KBM-7 (cell line): ENCODE results near the gene CSF1R.

Source experiments
- DNase-seq: peaks from one replicate; pipeline ENCODE4 v3.0.0-alpha.2; 2015
- in situ Hi-C: fragments of 300-500 bp; cut with MboI; formaldehyde crosslinking; loops from 2 replicates; pipeline ENCODE4 v1.14.3; 2020; ENCODE audit warnings: low sequenced_read_pairs, low pct_unique_long_range_greater_than_20kb, mixed read lengths

The CSF1R gene

DNA sequence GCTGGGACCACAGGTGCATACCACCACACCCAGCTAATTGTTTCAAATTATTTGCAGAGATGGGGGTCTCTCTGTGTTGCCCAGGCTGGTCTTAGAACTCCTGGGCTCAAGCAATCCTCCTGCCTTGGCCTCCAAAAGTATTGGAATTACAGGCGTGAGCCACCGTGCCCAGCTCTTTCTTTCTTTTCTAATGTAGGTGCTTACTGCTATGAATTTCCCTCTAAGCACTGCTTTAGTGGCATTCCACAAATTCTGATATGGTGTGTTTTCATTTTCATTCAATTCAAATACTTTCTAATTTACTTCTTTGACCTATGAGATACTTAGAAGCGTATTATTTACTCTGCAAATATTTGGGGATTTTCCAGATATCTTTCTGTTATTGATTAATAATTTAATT, 70.9 kb downstream of the CSF1R start:
- DNase-seq = no peak
- in situ Hi-C loops = no loop called here

DNA sequence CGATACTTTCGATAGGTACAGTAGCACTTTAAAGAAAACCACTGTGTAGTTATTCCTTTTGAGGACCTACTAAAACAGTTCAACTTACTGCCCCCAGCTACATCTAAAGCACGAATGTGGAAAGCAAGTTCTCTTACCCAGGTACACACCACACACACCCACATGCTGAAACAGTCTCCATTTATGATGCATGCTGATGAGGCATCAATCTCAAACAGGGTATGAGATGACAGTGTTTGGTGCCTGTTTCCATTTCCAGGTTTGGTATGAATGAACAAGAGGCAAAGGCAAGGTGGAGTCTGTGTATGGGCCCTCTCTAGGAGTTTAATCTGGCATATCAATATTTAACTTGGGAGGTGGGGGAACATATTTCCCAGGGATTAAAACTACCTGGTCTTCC, 71.9 kb downstream of the CSF1R start:
- DNase-seq = no peak
- in situ Hi-C loops = no loop called here

DNA sequence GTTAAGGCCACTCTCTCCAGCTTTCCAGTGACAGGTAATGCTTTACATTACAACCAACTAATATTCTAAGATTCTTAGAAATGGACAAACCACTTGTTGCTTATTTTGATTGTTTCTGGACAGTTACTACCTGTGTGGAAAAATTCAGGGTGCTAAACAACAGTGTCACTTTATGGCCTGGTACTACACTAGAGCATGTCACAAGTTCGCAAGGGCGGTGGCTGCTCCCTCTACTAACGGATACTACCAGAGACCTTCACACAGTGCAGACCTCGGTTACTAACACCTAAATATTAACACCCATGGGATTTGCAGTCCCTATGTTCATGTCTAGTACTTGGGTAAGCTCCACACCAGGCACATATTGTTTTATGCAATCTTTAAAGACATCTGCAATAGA, 72.4 kb downstream of the CSF1R start:
- in situ Hi-C loops = no loop called here
- no peak for DNase-seq

DNA sequence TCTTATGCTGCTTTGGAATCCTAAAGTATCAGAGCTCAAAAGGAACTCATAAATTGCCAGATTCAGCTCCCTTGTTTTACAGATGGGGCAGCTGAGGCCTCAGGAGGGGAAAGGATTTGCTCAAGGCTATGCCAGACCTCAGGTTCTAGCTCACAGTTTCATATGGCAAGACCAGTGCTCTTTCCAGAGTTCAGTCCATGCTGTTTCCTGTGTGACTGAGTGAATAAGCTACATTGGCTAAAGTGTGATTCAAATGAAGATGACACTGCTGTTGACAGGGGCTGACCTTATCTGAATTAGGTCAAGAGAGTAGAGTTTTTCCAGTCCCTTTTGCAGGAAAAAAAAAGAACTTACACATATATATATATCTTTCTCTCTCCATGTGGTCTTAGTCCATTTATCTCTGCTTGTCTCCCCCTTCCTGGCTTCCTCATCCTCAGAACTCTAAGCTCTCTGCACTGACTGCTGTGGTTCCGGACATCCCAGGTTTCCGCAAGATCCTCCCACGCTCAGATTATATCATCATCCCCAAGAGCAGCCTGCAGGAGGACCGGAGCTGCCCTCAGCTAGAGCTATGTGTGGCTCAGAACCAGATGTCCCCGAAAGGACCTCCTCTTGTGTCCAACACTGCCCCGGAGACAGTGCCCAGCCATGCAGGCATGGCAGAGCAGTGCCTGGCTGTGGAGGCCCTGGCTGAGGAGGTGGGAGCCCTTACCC, 76.5 kb downstream of the CSF1R start:
- in situ Hi-C loops = no loop called here
- DNase-seq = no peak

DNA sequence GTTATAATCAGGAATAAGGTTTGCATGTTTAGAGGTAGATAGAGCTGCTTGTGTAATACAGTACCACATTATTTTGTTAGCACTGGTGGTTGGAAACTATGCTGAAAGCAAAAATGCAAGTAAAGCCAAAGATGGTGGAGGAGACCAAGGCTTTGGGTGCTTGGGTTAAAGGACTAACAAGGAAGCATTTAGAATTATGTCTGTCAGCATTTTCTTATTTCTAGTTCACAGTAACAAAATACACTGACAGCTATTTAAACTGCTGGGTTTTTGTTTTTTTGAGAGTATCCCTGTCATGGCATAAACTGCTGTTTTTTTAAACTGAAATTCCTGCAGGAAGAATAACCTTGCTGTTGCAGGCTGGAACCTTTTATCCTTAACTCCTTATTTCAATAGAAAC, 79.3 kb downstream of the CSF1R start:
- DNase-seq = no peak
- in situ Hi-C loops = no loop called here

DNA sequence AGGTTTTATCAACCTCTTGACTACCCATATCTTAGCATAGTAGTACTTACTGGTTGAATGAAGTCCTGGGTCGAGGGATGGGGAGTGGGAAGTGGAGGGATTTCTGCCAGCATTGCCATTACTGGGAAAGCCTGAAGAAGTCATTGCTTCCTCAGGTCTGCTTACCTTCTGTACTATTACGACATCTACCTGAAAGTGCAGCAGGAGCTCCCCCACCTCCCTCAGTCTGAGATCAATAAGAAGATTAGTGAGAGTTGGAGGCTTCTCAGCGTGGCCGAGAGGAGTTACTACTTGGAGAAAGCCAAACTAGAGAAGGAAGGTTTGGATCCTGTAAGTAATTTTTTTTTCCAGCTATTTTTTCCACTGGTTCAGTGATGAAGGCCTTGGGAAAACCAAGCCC, 80.0 kb downstream of the CSF1R start:
- DNase-seq = no peak
- in situ Hi-C loops = no loop called here
